Naive thymus-derived CD8-positive, alpha-beta T cell (primary cell): ENCODE data around the gene S100A7. TPM values are rescaled to one million over a fixed set of nuclear protein-coding genes. Genes with fewer than 3 reads are reported as not detected.

Experiments
- ATAC-seq, 2 donors: fragments of 150-1000 bp; cut with Tn5 transposase in 1 of 2; sonication (Bioruptor Pico), chemical (Tn5 transposase) in 1 of 2; 1 replicate in 1 of 2; 2 replicates in 1 of 2; pipeline ENCODE4 v1.10.0; 2021; ENCODE audit warnings: mild to moderate bottlenecking in 2 of 2, moderate library complexity in 2 of 2
- POLR2A ChIA-PET: fragments of 350-600 bp; sonication (Branson Sonifier 250); formaldehyde crosslinking; loops from one replicate; lab custom pipeline; 2021; ENCODE audit warnings: antibody characterized with exemption; lab: Charles Lee
- DNase-seq, 10 donors: peaks; one replicate each; pipeline versions ENCODE4 v3.0.0 to v3.0.0-alpha.2; 2020 to 2022
- H3K27ac Mint-ChIP-seq, 10 donors: one replicate each; pipeline ENCODE4 v1.8.0; 2020 to 2022; ENCODE audit warnings: mild to moderate bottlenecking in 10 of 10, mixed read lengths in 10 of 10, moderate library complexity in 4 of 10, inconsistent platforms in 1 of 10
- H3K27me3 Mint-ChIP-seq, 5 donors: one replicate each; pipeline ENCODE4 v1.8.0; 2021 to 2022; ENCODE audit warnings: mixed read lengths in 5 of 5
- H3K36me3 Mint-ChIP-seq, 3 donors: one replicate each; pipeline ENCODE4 v1.8.0; 2020 to 2022; ENCODE audit warnings: mixed read lengths in 3 of 3, mild to moderate bottlenecking in 2 of 3, inconsistent platforms in 1 of 3
- H3K4me1 Mint-ChIP-seq, 4 donors: one replicate each; pipeline ENCODE4 v1.8.0; 2021 to 2022; ENCODE audit warnings: mixed read lengths in 4 of 4
- H3K4me3 Mint-ChIP-seq, 10 donors: one replicate each; pipeline ENCODE4 v1.8.0; 2020 to 2022; ENCODE audit warnings: mild to moderate bottlenecking in 10 of 10, mixed read lengths in 10 of 10, moderate library complexity in 6 of 10, inconsistent platforms in 1 of 10
- H3K9me3 Mint-ChIP-seq, 9 donors: one replicate each; pipeline ENCODE4 v1.8.0; 2020 to 2022; ENCODE audit warnings: mixed read lengths in 9 of 9, mild to moderate bottlenecking in 3 of 9, inconsistent platforms in 1 of 9, moderate library complexity in 1 of 9
- polyA plus RNA-seq, 3 donors: library from polyadenylated mRNA; unstranded; fragments of 300-500 nt; fragmentation: Illumina TruSeq; gene quantifications; one replicate each; pipeline ENCODE4 v1.2.3, GENCODE V29; 2021
- total RNA-seq, 8 experiments: library from RNA in 2 of 8; stranded (reverse) in 2 of 8; gene quantifications; one replicate each; pipeline ENCODE4 v1.2.3 and lab custom pipeline; 2021 to 2026

The S100A7 gene
- total RNA-seq: not detected
- not detected for polyA plus RNA-seq
- total RNA-seq (lab: John Stamatoyannopoulos, UW): 0 to 0.07 (median 0) reads per million in 6 experiments

- Mint-ChIP-seq H3K9me3 (no peaks in the 10 kb centered on the region), H3K27me3 (peaks cover 11 to 36% (median 30%) of the 10 kb centered on the region in 5 donors), H3K4me3 (no peak within 1 kb of the TSS), H3K36me3 (no peaks in the 10 kb centered on the region), H3K27ac (no peak within 1 kb of the TSS), H3K4me1 (peaks cover 0 to under 1% (median 0%) of the 10 kb centered on the region in 4 donors)
- POLR2A ChIA-PET: no interaction called here
- DNase-seq: no peak
- no peak for ATAC-seq
Measured at GRCh38 chr1:153460551-153460950, at the start of gene S100A7. Gene S100A7 (minus strand): TSS chr1:153460651. CDS start chr1:153459013, 1,638 bp downstream.

- Mint-ChIP-seq H3K27ac (peak overlapping the region in 4 of 10 donors; percentile 9 to 63 (median 36)), H3K4me3 (no peak overlapping the region), H3K36me3 (no peaks in the 10 kb centered on the region), H3K4me1 (peaks cover 0 to 6% (median 3%) of the 10 kb centered on the region in 4 donors), H3K27me3 (no peaks in the 10 kb centered on the region), H3K9me3 (no peaks in the 10 kb centered on the region)
- peak; percentile 65 to 70 for ATAC-seq
- POLR2A ChIA-PET: interaction anchor here (0.6 to 2.2 kb wide), 3 partner anchors 23 to 81 kb away, joined by 6 to 13 read pairs (median 6); no protein-coding TSS in a partner anchor
- DNase-seq: peak; percentile 13 to 78 (median 47)
Measured at GRCh38 chr1:153509729-153510354, 49.4 kb upstream of the S100A7 start.

- DNase-seq: no peak
- no peak for ATAC-seq
- Mint-ChIP-seq H3K4me1 (peaks cover 0 to 6% (median 3%) of the 10 kb centered on the region in 4 donors), H3K9me3 (no peaks in the 10 kb centered on the region), H3K27me3 (no peaks in the 10 kb centered on the region), H3K4me3 (no peak overlapping the region), H3K27ac (peak overlapping the region in 1 of 10 donors; percentile 63), H3K36me3 (no peaks in the 10 kb centered on the region)
- POLR2A ChIA-PET: interaction anchor here (0.6 kb wide), 1 partner anchor 82 kb away, joined by 6 read pairs; no protein-coding TSS in a partner anchor
Measured at GRCh38 chr1:153509036-153509435, 48.6 kb upstream of the S100A7 start.

- H3K36me3 Mint-ChIP-seq: no peaks in the 10 kb centered on the region
- no peak for ATAC-seq
- POLR2A ChIA-PET: interaction anchor here (0.6 kb wide), 1 partner anchor 55 kb away, joined by 3 read pairs; no protein-coding TSS in a partner anchor
- H3K27me3 Mint-ChIP-seq: peaks cover 0 to 2% (median 0%) of the 10 kb centered on the region in 5 donors
- DNase-seq: no peak
- H3K9me3 Mint-ChIP-seq: no peaks in the 10 kb centered on the region
- H3K4me3 Mint-ChIP-seq: no peak overlapping the region
- H3K4me1 Mint-ChIP-seq: peaks cover 0 to 6% (median 3%) of the 10 kb centered on the region in 4 donors
- H3K27ac Mint-ChIP-seq: peak overlapping the region in 1 of 10 donors; percentile 37
Measured at GRCh38 chr1:153507926-153508583, 47.6 kb upstream of the S100A7 start.

- ATAC-seq (no peak), DNase-seq (no peak)
- Mint-ChIP-seq H3K9me3 (no peaks in the 10 kb centered on the region), H3K27me3 (peaks cover 0 to 3% (median 1%) of the 10 kb centered on the region in 5 donors), H3K27ac (no peak overlapping the region), H3K36me3 (no peaks in the 10 kb centered on the region), H3K4me1 (peaks cover 0 to 4% (median 3%) of the 10 kb centered on the region in 4 donors), H3K4me3 (no peak overlapping the region)
- POLR2A ChIA-PET: no interaction called here
Measured at GRCh38 chr1:153506831-153507413, 46.5 kb upstream of the S100A7 start.

GRCh38 chr1:153506386-153506785, 45.9 kb upstream of the S100A7 start:
- DNase-seq (no peak), ATAC-seq (no peak)
- peaks cover 0 to 3% (median 1%) of the 10 kb centered on the region in 5 donors for H3K27me3 Mint-ChIP-seq
- POLR2A ChIA-PET: no interaction called here
- no peak overlapping the region for H3K4me3 Mint-ChIP-seq
- no peaks in the 10 kb centered on the region for H3K36me3 Mint-ChIP-seq
- H3K9me3 Mint-ChIP-seq: no peaks in the 10 kb centered on the region
- H3K4me1 Mint-ChIP-seq: peaks cover 0 to 4% (median 3%) of the 10 kb centered on the region in 4 donors
- H3K27ac Mint-ChIP-seq: no peak overlapping the region

- Mint-ChIP-seq H3K36me3 (no peaks in the 10 kb centered on the region), H3K4me1 (peaks cover 0 to 1% (median 0%) of the 10 kb centered on the region in 4 donors), H3K9me3 (no peaks in the 10 kb centered on the region), H3K27ac (no peak overlapping the region), H3K27me3 (peaks cover 0 to 3% (median 1%) of the 10 kb centered on the region in 5 donors), H3K4me3 (no peak overlapping the region)
- ATAC-seq: no peak
- DNase-seq: no peak
- POLR2A ChIA-PET: no interaction called here
Measured at GRCh38 chr1:153505576-153505975, 45.1 kb upstream of the S100A7 start.

GRCh38 chr1:153503766-153504165, 43.3 kb upstream of the S100A7 start:
- Mint-ChIP-seq H3K4me3 (no peak overlapping the region), H3K4me1 (no peaks in the 10 kb centered on the region), H3K36me3 (no peaks in the 10 kb centered on the region), H3K27ac (no peak overlapping the region), H3K9me3 (no peaks in the 10 kb centered on the region), H3K27me3 (peaks cover 8 to 14% (median 8%) of the 10 kb centered on the region in 5 donors)
- POLR2A ChIA-PET: no interaction called here
- no peak for ATAC-seq
- DNase-seq: no peak

- peaks cover 13 to 23% (median 18%) of the 10 kb centered on the region in 5 donors for H3K27me3 Mint-ChIP-seq
- no peaks in the 10 kb centered on the region for H3K9me3 Mint-ChIP-seq
- H3K4me1 Mint-ChIP-seq: peaks cover 0 to 6% (median 2%) of the 10 kb centered on the region in 4 donors
- no peak overlapping the region for H3K4me3 Mint-ChIP-seq
- H3K27ac Mint-ChIP-seq: no peak overlapping the region
- DNase-seq (no peak), ATAC-seq (no peak)
- H3K36me3 Mint-ChIP-seq: no peaks in the 10 kb centered on the region
- POLR2A ChIA-PET: interaction anchor here (0.7 kb wide), 1 partner anchor 415 kb away, joined by 4 read pairs; no protein-coding TSS in a partner anchor
Measured at GRCh38 chr1:153498746-153499145, 38.3 kb upstream of the S100A7 start.

GRCh38 chr1:153495536-153495935, 35.1 kb upstream of the S100A7 start:
- Mint-ChIP-seq H3K36me3 (no peaks in the 10 kb centered on the region), H3K4me1 (peaks cover 0 to 6% (median 2%) of the 10 kb centered on the region in 4 donors), H3K27me3 (peaks cover 13 to 29% (median 20%) of the 10 kb centered on the region in 5 donors), H3K27ac (peak overlapping the region in 1 of 10 donors; percentile 68), H3K4me3 (no peak overlapping the region), H3K9me3 (no peaks in the 10 kb centered on the region)
- DNase-seq: no peak
- POLR2A ChIA-PET: no interaction called here
- no peak for ATAC-seq

- ATAC-seq (peak; percentile 66 to 69), DNase-seq (peak; percentile 49 to 87 (median 68))
- peak overlapping the region in 2 of 10 donors; percentile 24 to 35 for H3K27ac Mint-ChIP-seq
- no peak overlapping the region for H3K4me3 Mint-ChIP-seq
- H3K9me3 Mint-ChIP-seq: no peaks in the 10 kb centered on the region
- H3K27me3 Mint-ChIP-seq: peaks cover 13 to 28% (median 20%) of the 10 kb centered on the region in 5 donors
- POLR2A ChIA-PET: interaction anchor here (0.6 kb wide), 1 partner anchor 29 kb away, joined by 3 read pairs; no protein-coding TSS in a partner anchor
- H3K4me1 Mint-ChIP-seq: peaks cover 0 to 6% (median 2%) of the 10 kb centered on the region in 4 donors
- no peaks in the 10 kb centered on the region for H3K36me3 Mint-ChIP-seq
Measured at GRCh38 chr1:153494976-153495535, 34.6 kb upstream of the S100A7 start.

- H3K9me3 Mint-ChIP-seq: no peaks in the 10 kb centered on the region
- POLR2A ChIA-PET: no interaction called here
Measured at GRCh38 chr1:153493343-153493960, 33.0 kb upstream of the S100A7 start.

More at GRCh38 chr1:153493343-153493960, 33.0 kb upstream of the S100A7 start:
- H3K4me3 Mint-ChIP-seq: no peak overlapping the region
- peaks cover 0 to 6% (median 2%) of the 10 kb centered on the region in 4 donors for H3K4me1 Mint-ChIP-seq
- H3K27me3 Mint-ChIP-seq: peaks cover 4 to 19% (median 12%) of the 10 kb centered on the region in 5 donors
- DNase-seq: no peak
- no peaks in the 10 kb centered on the region for H3K36me3 Mint-ChIP-seq
- peak overlapping the region in 1 of 10 donors; percentile 90 for H3K27ac Mint-ChIP-seq
- ATAC-seq: no peak
